ENCODE data around the gene TASL. TPM values are rescaled to one million over a fixed set of nuclear protein-coding genes. Genes with fewer than 3 reads are reported as not detected.

Gene TASL
- total and polyA plus RNA-seq, 2 of the 8 experiments (the other 6 are each of a cell fraction or from before 2014, with no cell fraction given), result not detected

DNA sequence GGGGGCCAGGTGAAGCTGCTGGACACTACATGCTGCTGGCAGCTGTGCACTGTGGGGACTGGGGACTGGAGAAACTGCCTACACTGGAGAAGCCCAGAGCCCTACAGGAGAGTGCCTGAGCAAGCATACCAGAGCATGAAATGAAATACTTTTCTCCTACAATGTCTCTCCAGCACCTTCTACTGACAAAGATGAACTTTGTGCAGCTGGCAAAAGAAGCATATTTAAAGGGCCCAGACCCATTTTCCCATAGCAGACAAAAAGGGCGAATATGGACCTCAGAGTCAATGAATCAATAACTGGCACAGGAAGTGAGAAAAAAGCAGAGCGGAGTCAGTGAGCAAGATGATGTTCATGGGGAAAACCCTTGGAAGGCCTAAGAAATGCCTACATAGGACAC is 44.8 kb upstream of the TASL start:
- CTCF ChIA-PET (ENCODE audit: partially characterized antibody), result no interaction called here
- FAIRE-seq (no peak), DNase-seq (ENCODE audit: low read depth in 1 of 2, low spot score in 2 of 2) (no peak)
- no peaks in the 10 kb centered on the region for H3K36me3 ChIP-seq (ENCODE audit: control insufficient read depth in 2 of 4, insufficient read depth in 4 of 4, low read length in 3 of 4)
- no peaks in the 10 kb centered on the region for H3K4me1 ChIP-seq (replicated peaks in 1 of 4; ENCODE audit: control insufficient read depth in 3 of 4, insufficient read depth in 4 of 4, low read length in 3 of 4)
- H4K91ac ChIP-seq (replicated peaks; ENCODE audit: insufficient read length, low read length), result no peak overlapping the region
- H4K5ac ChIP-seq (ENCODE audit: insufficient read length, low read depth, low read length), result no peak overlapping the region
- H2AFZ ChIP-seq (ENCODE audit: low read length), result no peak overlapping the region
- H3K23ac ChIP-seq (ENCODE audit: insufficient read length), result no peak overlapping the region
- H4K8ac ChIP-seq (ENCODE audit: extremely low read depth, insufficient read depth, low read length), result no peak overlapping the region
- no peak overlapping the region for H3K9ac ChIP-seq (replicated peaks in 1 of 4; ENCODE audit: extremely low read depth in 1 of 4, low read depth in 3 of 4, low read length in 3 of 4)
- no peak overlapping the region for H3K27ac ChIP-seq (ENCODE audit: low read depth, low read length)
- no peak overlapping the region for H3K18ac ChIP-seq (ENCODE audit: extremely low read depth, low read length)
- H3K9me3 ChIP-seq (ENCODE audit: insufficient read depth in 2 of 2, low read depth in 1 of 2, low read length in 1 of 2), result peaks cover 0 to 5% of the 10 kb centered on the region in 2 experiments; a peak in 1 of 4 replicates
- no peak overlapping the region for H2BK12ac ChIP-seq (ENCODE audit: low read depth, low read length)
- no peak overlapping the region for H2AK5ac ChIP-seq (ENCODE audit: low read depth, low read length)
- H2BK20ac ChIP-seq (ENCODE audit: low read length), result no peak overlapping the region
- WGBS, 2 experiments (ENCODE audit: extremely low coverage in 1 of 2, insufficient coverage in 1 of 2, insufficient read length in 1 of 2, insufficient replicate concordance in 2 of 2, low coverage in 1 of 2, low lambda C conversion rate in 2 of 2, missing lambda C conversion rate in 1 of 2), result 100% methylated on average over 2 of the region's 2 CpGs; no CpG with 5 or more reads in 1 of the 2 experiments
- no peak overlapping the region for H2BK120ac ChIP-seq (replicated peaks; ENCODE audit: low read depth, low read length)
- no peak overlapping the region for H2BK15ac ChIP-seq (ENCODE audit: low read length)
- H3K4ac ChIP-seq (replicated peaks; ENCODE audit: insufficient read length, low read depth, low read length), result no peak overlapping the region
- H3K56ac ChIP-seq (replicated peaks; ENCODE audit: insufficient read length, low read depth, low read length), result no peak overlapping the region
- no peak overlapping the region for H3K4me2 ChIP-seq (ENCODE audit: insufficient read depth in 1 of 2, low read depth in 2 of 2, low read length in 2 of 2)
- H3K23me2 ChIP-seq (ENCODE audit: low read depth, low read length), result no peaks in the 10 kb centered on the region
- no peaks in the 10 kb centered on the region for H3K27me3 ChIP-seq (replicated peaks in 1 of 4; ENCODE audit: control insufficient read depth in 3 of 4, extremely low read depth in 1 of 4, insufficient read depth in 3 of 4, low read length in 3 of 4)
- POLR2A ChIA-PET (ENCODE audit: partially characterized antibody), result no interaction called here
- no peaks in the 10 kb centered on the region for H3K79me2 ChIP-seq (ENCODE audit: control insufficient read depth in 1 of 2, insufficient read depth in 2 of 2, low read length in 2 of 2)
- H2BK5ac ChIP-seq (ENCODE audit: low read depth, low read length), result no peak overlapping the region
- H3K14ac ChIP-seq (ENCODE audit: insufficient read length), result no peak overlapping the region
- H3K79me1 ChIP-seq (ENCODE audit: low read depth, low read length), result no peaks in the 10 kb centered on the region
- no peaks in the 10 kb centered on the region for H4K20me1 ChIP-seq (replicated peaks in 1 of 2; ENCODE audit: control insufficient read depth in 1 of 2, insufficient read depth in 2 of 2, low read length in 2 of 2)
- no peak overlapping the region for H3K4me3 ChIP-seq (ENCODE audit: extremely low read depth in 1 of 4, insufficient read depth in 2 of 4, low read depth in 3 of 4, low read length in 4 of 4)
- TF ChIP-seq JUN (IDR thresholded peaks at IDR 0.05; ENCODE audit: low read depth, low read length) (no peak), SIRT6 (IDR thresholded peaks at IDR 0.05; ENCODE audit: low read length) (no peak), HDAC2 (IDR thresholded peaks at IDR 0.05; ENCODE audit: borderline replicate concordance in 1 of 2, low read depth in 2 of 2, low read length in 2 of 2) (no peak), SIX5 (IDR thresholded peaks at IDR 0.05; ENCODE audit: low read depth, low read length) (no peak), ATF3 (IDR thresholded peaks at IDR 0.05; ENCODE audit: insufficient read depth, low read depth, low read length) (no peak), TBP (IDR thresholded peaks at IDR 0.05; ENCODE audit: low read depth, low read length) (no peak), SRF (IDR thresholded peaks at IDR 0.05; ENCODE audit: low read depth, low read length) (no peak), GTF2F1 (IDR thresholded peaks at IDR 0.05; ENCODE audit: borderline replicate concordance, low read depth, low read length) (no peak), NRF1 (IDR thresholded peaks at IDR 0.05; ENCODE audit: low read depth, low read length) (no peak), POLR2AphosphoS5 (IDR thresholded peaks at IDR 0.05; ENCODE audit: low read depth, low read length) (no peak), JUND (IDR thresholded peaks at IDR 0.05; ENCODE audit: low read length) (no peak), HDAC6 (IDR thresholded peaks at IDR 0.05; ENCODE audit: low read depth, low read length) (no peak), CEBPB (IDR thresholded peaks at IDR 0.05; ENCODE audit: low read depth, low read length) (no peak), E2F6 (IDR thresholded peaks at IDR 0.05) (no peak), KDM1A (IDR thresholded peaks at IDR 0.05; ENCODE audit: borderline replicate concordance, low read length) (no peak)
